IPS-18c (cell line): ENCODE data around the gene TEC.
"Not testable (repeated sequence)": the region's sequence is repeated elsewhere in the genome, so short reads cannot be mapped to it uniquely, and the experiment has no call there.

Experiments
- H3K4me3 ChIP-seq: 2 replicates; pipeline ENCODE4 v1.7.0; 2013; ENCODE audit warnings: low read depth, mild to moderate bottlenecking, low read length, moderate library complexity; ENCODE audit not compliant: insufficient read depth
- H3K9me3 ChIP-seq: one replicate; pipeline ENCODE4 v1.6.1; 2013; ENCODE audit warnings: mild to moderate bottlenecking, low read length, moderate library complexity; ENCODE audit not compliant: control insufficient read depth, insufficient read depth

The TEC gene

DNA sequence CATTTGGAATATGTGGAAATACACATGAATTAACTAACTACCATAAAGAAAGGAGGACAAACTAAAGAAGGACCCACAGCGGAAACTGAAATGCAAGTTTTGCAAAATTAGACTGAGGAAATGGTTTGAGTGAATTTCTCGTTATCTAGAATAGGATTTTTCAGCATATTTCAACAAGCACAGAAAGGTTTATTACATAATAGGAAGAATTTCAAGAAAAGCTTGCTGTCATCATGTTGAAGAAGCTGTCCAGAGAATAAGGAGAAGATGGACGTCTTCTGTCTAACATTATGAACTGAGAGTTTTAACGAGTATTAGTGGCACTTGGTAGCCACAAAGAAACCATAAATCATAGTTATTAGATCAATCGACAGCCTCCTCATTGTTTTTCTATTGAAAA is 45.0 kb downstream of the TEC start:
- Histone ChIP-seq H3K9me3 (no peaks in the 10 kb centered on the region), H3K4me3 (no peak overlapping the region)

DNA sequence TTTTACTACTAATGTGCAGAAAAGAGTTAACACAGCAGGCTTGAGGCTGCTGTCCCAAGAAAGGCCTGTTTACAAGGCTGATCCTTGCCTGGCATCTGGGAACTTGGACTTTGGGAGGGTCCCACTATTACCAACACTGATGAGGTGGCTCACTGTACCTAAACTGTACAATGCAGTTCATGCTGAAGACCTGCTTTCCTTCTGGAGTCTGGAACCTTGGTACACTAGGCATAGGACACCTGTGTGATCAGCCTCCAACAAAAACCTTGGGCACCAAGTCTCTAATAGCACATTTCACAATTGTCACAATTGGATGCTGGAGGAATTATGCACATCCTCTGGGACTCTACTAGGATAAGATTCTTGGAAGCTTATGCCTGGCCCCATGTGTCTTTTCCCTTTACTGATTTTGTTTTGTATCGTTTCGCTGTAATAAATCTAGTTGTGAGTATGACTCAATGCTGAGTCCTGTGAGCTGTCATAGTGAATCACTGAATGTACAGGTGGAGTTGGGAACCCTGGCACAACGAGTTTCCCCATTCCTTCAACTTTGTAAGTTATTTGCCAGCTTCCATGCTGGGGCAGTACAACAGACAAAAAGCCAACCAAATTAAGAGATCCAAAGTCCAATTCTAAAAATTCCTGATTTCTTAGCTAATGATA is 45.9 kb downstream of the TEC start:
- H3K9me3 ChIP-seq, result no peaks in the 10 kb centered on the region
- H3K4me3 ChIP-seq, result no peak overlapping the region

DNA sequence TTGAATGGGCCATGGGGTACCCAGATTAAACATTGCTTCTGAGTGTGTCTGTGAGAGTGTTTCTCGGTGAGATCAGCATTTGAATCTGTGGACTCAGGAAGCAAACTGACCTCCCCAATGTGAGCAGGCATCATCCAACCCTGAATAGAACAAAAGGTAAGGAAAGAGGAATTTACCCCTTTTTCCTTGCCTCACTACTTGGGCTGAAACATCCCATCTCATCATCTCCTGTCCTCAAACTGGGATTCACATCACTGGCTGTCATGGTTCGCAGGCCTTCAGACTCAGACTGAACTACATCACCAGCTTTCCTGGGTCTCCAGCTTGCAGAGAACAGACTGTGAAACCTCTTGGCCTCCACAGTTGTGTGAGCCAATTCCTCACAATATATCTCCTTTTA is 47.1 kb downstream of the TEC start:
- H3K4me3 ChIP-seq, result no peak overlapping the region
- H3K9me3 ChIP-seq, result no peaks in the 10 kb centered on the region

GRCh38 chr4:48219430-48219829 is 50.2 kb downstream of the TEC start:
- not testable (repeated sequence) for H3K9me3 ChIP-seq

GRCh38 chr4:48216563-48216962 is 53.1 kb downstream of the TEC start:
- Histone ChIP-seq H3K4me3 (no peak overlapping the region), H3K9me3 (no peaks in the 10 kb centered on the region)

More at GRCh38 chr4:48219430-48219829, 50.2 kb downstream of the TEC start:
- H3K4me3 ChIP-seq, result not testable (repeated sequence)

- Histone ChIP-seq H3K4me3 (no peak overlapping the region), H3K9me3 (no peaks in the 10 kb centered on the region)
Observed at GRCh38 chr4:48215977-48216376, 53.7 kb downstream of the TEC start.

DNA sequence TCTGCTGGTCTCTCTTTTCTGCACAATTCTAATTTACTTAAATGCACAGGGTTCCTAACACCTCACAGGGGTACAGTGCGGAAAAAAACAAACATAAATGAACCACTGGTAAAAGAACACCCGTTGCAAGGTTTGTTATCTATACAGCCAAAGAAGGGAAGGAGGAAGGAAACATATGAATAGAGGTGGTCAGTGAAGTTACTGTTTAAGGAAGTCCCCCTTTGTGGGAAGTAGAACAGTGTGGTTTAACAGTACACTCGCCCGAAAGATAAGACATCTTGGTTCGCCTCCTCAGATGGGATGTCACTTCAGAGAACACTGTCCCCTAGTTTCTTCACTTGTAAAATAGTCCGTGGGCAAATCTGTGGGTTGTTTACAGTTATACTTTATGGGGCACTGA is 57.5 kb downstream of the TEC start:
- Histone ChIP-seq H3K9me3 (no peaks in the 10 kb centered on the region), H3K4me3 (no peak overlapping the region)

DNA sequence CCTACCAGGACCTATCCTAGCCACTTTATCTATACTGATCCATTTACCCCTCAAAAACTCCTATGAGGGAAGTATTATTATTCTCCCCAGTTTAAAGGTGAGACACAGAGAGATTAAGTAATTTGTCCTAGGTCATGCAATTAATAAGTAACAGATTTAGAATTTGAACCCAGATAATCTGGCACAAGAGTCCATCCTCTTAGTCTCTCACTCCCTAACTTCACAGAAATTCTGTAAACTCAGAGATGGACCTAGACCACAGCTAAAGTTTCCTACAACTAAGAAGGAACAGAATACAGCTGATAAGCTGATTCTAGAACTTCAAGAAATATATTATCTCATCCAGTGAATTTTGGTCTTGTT is 58.7 kb downstream of the TEC start:
- Histone ChIP-seq H3K9me3 (no peaks in the 10 kb centered on the region), H3K4me3 (no peak overlapping the region)

GRCh38 chr4:48205626-48206025 is 64.0 kb downstream of the TEC start:
- Histone ChIP-seq H3K4me3 (no peak overlapping the region), H3K9me3 (no peaks in the 10 kb centered on the region)

DNA sequence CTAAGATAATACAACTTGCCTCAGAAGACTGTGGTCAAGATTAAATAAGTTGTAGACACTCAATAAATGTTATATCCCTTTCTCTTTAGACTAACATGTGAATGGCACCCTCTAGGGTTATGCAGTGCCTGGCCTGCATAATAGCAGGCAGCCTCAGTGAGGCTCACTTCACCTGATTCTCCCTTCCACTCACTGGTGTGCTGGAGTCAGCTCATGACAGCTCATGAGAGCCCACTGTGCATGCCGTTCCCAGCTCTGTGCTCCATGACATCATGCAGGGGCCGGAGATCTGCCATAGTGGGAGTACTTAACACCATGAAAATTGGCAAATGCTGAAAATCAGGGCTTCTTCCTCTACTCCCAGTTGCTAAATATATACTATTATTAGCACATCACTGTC is 64.5 kb downstream of the TEC start:
- Histone ChIP-seq H3K9me3 (no peaks in the 10 kb centered on the region), H3K4me3 (no peak overlapping the region)

DNA sequence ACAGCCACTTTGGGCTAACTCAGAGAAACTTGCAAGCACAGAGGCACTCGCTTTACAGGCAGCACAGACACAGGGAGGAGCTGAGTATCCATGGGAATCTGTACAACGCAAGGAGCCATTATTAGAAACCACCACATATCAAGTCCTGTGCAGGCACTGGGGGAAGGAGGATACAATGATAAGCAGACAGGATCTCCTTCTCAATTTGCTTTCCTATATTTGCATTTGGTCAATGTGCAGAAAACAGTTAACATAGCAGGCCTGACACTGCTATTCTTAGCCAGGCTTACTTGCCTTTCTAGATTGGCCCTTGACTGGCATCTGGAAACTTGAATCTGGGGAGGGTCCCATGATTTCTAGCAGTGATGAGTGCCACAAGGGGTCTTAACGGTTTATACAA is 65.8 kb downstream of the TEC start:
- Histone ChIP-seq H3K4me3 (no peak overlapping the region), H3K9me3 (no peaks in the 10 kb centered on the region)

GRCh38 chr4:48197643-48198237 is 71.9 kb downstream of the TEC start:
- Histone ChIP-seq H3K9me3 (no peaks in the 10 kb centered on the region), H3K4me3 (no peak overlapping the region)

DNA sequence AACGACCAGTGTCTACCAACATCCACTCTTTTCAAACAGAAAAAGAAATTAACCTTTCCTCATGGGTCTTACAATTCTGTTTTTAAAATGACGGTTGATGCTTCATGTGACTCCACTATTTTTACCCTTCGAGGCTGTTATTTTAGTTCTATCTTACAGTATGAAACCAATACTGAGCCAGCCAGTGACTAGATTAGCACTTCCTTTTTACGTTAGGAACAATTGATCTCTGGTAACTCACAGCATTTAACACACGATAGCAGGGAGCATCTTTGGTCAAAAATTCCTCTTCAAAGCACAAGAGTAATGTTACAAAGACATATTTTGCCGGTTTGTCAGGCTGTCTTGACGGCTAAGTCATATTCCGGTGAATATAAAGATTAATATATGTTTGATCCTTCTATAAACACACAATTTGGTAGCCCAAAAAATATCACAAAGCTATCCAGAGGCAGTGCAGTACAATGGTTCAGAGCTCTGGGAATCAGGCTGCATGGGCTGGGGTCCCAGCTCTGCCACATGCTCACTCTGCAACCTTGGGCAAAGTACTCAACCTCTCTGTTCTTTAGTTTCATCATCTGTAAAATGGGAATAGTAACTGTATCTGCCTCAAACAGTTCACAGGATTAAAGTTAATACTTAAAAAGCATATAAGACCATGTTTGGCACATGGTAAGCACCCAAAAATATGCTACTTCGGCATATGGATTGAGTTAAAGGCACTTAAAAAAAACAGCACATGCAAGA is 72.7 kb downstream of the TEC start:
- no peaks in the 10 kb centered on the region for H3K9me3 ChIP-seq
- no peak overlapping the region for H3K4me3 ChIP-seq

- no peaks in the 10 kb centered on the region for H3K9me3 ChIP-seq
- H3K4me3 ChIP-seq, result no peak overlapping the region
Observed at GRCh38 chr4:48195853-48196252, 73.8 kb downstream of the TEC start.

DNA sequence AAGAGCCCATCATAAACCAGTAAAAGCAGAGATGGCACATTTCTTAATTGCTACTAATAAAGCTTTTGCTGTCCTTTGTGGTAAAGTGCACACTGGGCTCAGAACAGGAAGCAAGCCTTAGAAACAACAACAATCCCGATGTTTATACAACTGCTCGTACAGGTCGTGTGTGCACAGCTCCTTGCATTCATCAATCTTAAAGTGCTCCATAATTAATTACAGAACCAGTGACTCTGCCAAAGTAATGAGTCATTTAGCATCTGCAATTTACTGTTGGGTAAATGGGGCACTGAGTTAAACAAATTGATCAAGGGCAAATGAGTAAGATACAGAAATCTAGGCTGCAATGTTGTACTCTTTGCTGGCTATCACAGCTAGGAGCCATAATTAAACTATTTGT is 74.3 kb downstream of the TEC start:
- Histone ChIP-seq H3K9me3 (no peaks in the 10 kb centered on the region), H3K4me3 (no peak overlapping the region)

- Histone ChIP-seq H3K9me3 (no peaks in the 10 kb centered on the region), H3K4me3 (no peak overlapping the region)
Observed at GRCh38 chr4:48194971-48195370, 74.7 kb downstream of the TEC start.

- Histone ChIP-seq H3K4me3 (no peak overlapping the region), H3K9me3 (no peaks in the 10 kb centered on the region)
Observed at GRCh38 chr4:48193921-48194468, 75.6 kb downstream of the TEC start.

DNA sequence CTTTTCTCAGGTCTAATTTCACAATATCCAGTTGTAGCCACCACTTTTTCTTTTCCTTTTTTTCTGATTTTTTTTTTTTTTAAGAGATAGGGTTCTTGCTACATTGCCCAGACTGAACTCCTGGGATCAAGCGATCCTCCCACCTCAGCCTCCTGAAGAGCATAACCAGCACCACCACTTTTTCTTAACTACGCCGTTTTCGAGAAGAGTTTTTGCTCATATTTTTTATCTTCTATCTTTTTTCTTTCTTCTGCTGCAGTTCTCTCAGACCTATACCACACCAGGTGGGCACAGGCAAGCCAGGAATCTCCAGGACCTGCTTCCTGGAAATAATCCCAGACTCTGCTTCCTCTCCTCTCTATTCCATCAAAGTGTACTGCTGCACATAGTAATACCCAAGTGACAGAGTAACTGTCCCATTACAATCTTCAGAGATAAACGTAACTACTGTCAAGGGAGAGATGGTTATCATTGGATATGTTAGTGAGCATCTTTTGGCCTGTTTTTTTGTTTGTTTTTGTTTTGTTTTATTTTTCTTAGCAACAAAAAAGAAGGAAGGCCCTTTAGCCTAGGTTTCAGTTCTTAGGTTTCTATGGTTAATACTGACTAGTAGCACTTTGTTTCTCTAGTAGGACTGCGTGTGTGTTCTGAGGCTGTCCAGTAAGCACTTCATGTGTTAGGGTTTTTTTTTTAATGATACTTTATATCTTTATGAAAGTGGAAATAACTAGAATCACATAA is 76.4 kb downstream of the TEC start:
- no peak overlapping the region for H3K4me3 ChIP-seq
- no peaks in the 10 kb centered on the region for H3K9me3 ChIP-seq
